ENCODE results near the gene KLHL18.
"Not testable (repeated sequence)": the region's sequence is repeated elsewhere in the genome, so short reads cannot be mapped to it uniquely, and the experiment has no call there.

KLHL18 gene

DNA sequence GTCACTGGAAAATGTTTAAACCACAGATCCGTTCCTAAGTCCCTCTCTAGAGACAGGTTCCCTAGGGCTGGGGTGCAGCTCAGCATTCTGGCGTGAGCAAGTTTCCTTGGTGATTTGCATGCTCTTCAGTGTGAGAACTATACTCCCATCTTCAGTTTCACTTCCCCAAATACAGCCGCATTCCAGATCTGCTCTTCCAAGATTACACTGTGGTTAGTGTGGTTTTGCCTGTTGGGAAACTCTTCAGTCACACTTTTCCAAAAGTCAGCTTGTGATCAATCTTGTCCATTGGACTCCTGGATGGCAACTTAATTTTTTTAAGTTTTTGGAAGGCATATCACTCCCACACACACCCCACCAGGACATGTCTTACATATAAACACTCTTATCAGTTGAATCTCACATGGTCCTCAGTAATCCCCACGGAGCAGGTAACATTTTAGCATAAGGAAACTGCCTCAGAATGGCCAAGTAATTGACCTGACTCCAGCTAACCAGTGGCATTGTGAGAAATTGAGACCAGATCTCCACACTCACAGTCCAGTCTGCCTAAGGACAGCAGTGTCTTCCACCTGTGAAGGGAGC, 64.6 kb downstream of the KLHL18 start:
- DNase-seq (ENCODE audit: extremely low read depth, insufficient read length): peak; percentile 39
- Histone ChIP-seq H3K4me3 (replicated peaks; ENCODE audit: low read depth, low read length) (no peak overlapping the region), H3K27me3 (replicated peaks; ENCODE audit: control insufficient read depth, insufficient read depth, low read length) (no peaks in the 10 kb centered on the region), H3K36me3 (ENCODE audit: control insufficient read depth, insufficient read depth, low read length) (peaks cover 14% of the 10 kb centered on the region)
- TF ChIP-seq, protein P1, sequence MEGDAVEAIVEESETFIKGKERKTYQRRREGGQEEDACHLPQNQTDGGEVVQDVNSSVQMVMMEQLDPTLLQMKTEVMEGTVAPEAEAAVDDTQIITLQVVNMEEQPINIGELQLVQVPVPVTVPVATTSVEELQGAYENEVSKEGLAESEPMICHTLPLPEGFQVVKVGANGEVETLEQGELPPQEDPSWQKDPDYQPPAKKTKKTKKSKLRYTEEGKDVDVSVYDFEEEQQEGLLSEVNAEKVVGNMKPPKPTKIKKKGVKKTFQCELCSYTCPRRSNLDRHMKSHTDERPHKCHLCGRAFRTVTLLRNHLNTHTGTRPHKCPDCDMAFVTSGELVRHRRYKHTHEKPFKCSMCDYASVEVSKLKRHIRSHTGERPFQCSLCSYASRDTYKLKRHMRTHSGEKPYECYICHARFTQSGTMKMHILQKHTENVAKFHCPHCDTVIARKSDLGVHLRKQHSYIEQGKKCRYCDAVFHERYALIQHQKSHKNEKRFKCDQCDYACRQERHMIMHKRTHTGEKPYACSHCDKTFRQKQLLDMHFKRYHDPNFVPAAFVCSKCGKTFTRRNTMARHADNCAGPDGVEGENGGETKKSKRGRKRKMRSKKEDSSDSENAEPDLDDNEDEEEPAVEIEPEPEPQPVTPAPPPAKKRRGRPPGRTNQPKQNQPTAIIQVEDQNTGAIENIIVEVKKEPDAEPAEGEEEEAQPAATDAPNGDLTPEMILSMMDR (IDR thresholded peaks at IDR 0.05; ENCODE audit: insufficient read depth, low read length, poor library complexity, severe bottlenecking): no peak

DNA sequence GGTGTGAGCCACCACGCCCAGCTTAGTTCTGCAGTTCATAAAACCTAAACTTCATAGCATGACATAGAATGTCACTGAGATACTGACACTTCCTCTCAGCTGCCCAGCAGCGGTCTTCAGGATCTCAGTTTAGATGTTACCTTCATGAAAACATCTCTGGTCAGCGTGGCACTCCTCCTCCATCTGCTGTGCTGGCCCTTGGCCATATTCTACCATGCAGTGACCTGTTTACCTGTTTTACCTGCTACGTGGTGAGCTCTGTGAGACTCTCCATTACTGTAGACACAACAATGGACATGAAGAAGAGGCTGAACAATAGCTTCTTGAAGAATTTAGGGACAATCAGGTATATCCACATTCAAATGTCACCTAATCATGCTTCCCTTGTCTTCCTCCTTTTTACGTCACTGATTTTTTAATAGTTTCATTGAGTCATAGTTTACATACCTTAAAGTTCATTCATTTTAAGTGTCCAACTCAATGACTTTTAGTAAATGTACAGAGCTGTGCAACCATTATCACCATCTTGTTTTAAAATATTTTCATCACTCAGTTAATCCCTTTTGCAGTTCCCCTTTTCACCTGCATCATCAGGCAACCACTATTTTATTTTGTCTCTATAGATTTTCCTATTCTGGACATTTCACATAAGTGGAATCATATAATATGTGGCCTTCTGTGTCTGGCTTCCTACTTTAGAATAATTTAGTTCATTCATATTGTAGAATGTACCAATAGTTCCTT, 65.8 kb downstream of the KLHL18 start:
- no peak for DNase-seq (ENCODE audit: extremely low read depth, insufficient read length)
- Histone ChIP-seq H3K4me3 (replicated peaks; ENCODE audit: low read depth, low read length) (no peak overlapping the region), H3K27me3 (replicated peaks; ENCODE audit: control insufficient read depth, insufficient read depth, low read length) (no peaks in the 10 kb centered on the region), H3K36me3 (ENCODE audit: control insufficient read depth, insufficient read depth, low read length) (peaks cover 12% of the 10 kb centered on the region)
- TF ChIP-seq, protein P1 (IDR thresholded peaks at IDR 0.05; ENCODE audit: insufficient read depth, low read length, poor library complexity, severe bottlenecking): no peak

DNA sequence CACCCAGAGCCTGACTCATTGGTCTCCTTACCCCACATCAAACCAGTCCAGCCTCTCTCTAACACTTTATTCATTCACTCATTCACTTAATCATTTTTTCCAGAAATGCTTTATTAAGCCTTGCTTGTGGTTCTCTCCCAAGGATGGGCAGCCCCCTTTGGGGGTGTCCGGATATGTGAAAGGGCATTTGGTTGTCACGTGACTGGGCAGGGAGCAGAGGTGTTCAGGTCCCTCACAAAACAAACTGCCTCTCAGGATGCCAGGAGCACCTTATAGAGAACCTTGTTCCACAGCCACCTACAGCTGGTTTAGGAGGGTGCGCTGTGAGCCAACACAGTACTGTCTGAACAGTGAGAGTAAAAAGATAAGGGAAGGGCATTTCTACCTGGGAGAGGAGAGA, 72.3 kb downstream of the KLHL18 start:
- no peaks in the 10 kb centered on the region for H3K36me3 ChIP-seq (ENCODE audit: control insufficient read depth, insufficient read depth, low read length)
- H3K4me3 ChIP-seq (replicated peaks; ENCODE audit: low read depth, low read length): no peak overlapping the region
- no peak for DNase-seq (ENCODE audit: extremely low read depth, insufficient read length)
- TF ChIP-seq, protein P1 (IDR thresholded peaks at IDR 0.05; ENCODE audit: insufficient read depth, low read length, poor library complexity, severe bottlenecking): no peak
- no peaks in the 10 kb centered on the region for H3K27me3 ChIP-seq (replicated peaks; ENCODE audit: control insufficient read depth, insufficient read depth, low read length)

DNA sequence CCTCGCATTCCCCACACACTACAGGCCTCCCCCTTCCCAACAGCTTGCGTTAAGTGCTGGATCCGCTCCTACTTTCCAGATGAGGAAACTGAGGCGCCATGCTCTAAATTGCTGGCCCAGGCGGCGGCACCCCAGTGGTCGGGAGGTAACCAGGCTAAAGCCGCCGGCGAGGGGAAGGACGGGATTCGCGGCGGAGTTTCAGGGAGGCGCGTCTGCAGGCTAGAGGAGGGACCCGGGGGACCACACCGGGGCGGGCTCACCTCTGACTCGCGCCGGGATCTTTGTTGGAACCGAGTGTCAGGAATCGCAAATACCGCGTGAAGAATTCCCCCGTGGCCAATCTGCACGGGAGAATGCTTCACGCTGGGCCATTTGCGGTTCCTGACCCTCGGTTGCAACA, 73.5 kb downstream of the KLHL18 start:
- TF ChIP-seq, protein P1 (IDR thresholded peaks at IDR 0.05; ENCODE audit: insufficient read depth, low read length, poor library complexity, severe bottlenecking): no peak
- no peak for DNase-seq (ENCODE audit: extremely low read depth, insufficient read length)
- no peaks in the 10 kb centered on the region for H3K36me3 ChIP-seq (ENCODE audit: control insufficient read depth, insufficient read depth, low read length)
- no peaks in the 10 kb centered on the region for H3K27me3 ChIP-seq (replicated peaks; ENCODE audit: control insufficient read depth, insufficient read depth, low read length)
- no peak overlapping the region for H3K4me3 ChIP-seq (replicated peaks; ENCODE audit: low read depth, low read length)

DNA sequence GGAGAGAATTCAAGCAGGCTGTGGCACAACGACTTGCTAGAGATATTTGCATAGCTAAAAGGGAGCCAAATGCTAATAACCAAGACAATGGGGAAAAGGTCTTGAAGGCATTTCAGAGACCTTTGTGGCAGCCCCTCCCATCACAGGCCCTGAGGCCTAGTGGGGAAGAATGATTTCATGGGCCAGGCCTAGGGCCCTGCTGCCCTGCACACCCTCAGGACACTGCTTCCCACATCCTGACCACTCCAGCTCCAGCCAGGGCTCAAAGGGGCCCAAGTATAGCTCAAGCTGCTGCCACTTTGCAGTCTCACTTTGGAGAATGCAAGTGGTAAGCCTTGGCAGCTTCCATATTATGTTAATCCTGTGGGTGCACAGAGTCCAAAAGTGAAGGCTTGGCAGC, 76.6 kb downstream of the KLHL18 start:
- H3K4me3 ChIP-seq (replicated peaks; ENCODE audit: low read depth, low read length): no peak overlapping the region
- no peaks in the 10 kb centered on the region for H3K27me3 ChIP-seq (replicated peaks; ENCODE audit: control insufficient read depth, insufficient read depth, low read length)
- TF ChIP-seq, protein P1 (IDR thresholded peaks at IDR 0.05; ENCODE audit: insufficient read depth, low read length, poor library complexity, severe bottlenecking): no peak
- H3K36me3 ChIP-seq (ENCODE audit: control insufficient read depth, insufficient read depth, low read length): no peaks in the 10 kb centered on the region
- no peak for DNase-seq (ENCODE audit: extremely low read depth, insufficient read length)

DNA sequence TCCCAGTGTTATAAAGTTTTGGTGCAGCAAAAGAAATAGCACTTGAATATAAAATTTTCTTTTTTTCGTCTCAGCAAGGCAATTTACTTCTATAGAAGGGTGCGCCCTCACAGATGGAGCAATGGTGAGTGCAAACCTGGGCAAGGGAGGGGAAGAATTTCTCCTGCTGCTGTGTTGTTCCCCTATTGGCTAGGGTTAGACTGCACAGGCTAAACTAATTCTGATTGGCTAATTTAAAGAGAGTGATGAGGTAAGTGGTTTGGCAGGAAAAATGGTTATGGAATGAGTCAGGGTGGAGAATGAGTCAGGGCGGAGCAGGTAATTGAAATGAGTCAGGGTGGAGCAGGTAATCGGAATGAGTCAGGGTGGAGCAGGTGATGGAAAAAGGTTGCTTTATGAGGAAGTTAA, 77.4 kb downstream of the KLHL18 start:
- not testable (repeated sequence) for H3K27me3 ChIP-seq (replicated peaks; ENCODE audit: control insufficient read depth, insufficient read depth, low read length); H3K4me3 ChIP-seq (replicated peaks; ENCODE audit: low read depth, low read length); DNase-seq (ENCODE audit: extremely low read depth, insufficient read length); H3K36me3 ChIP-seq (ENCODE audit: control insufficient read depth, insufficient read depth, low read length)
